T-helper 2 cell (primary cell): ENCODE data around the gene KCNIP2.
"Not testable (repeated sequence)": the region's sequence is repeated elsewhere in the genome, so short reads cannot be mapped to it uniquely, and the experiment has no call there.

Source experiments
- DNase-seq, 5 experiments: peaks; one replicate each; pipeline versions ENCODE4 v3.0.0 to v3.0.0-alpha.2; 2012 to 2022

Gene KCNIP2

GRCh38 chr10:101827919-101828600 is 15.5 kb downstream of the KCNIP2 start:
- no peak for DNase-seq

GRCh38 chr10:101826852-101827434 is 16.7 kb downstream of the KCNIP2 start:
- DNase-seq: no peak

GRCh38 chr10:101824736-101825135 is 18.9 kb downstream of the KCNIP2 start:
- DNase-seq: no peak

- DNase-seq: peak in 1 of 5 experiments; percentile 81
These were observed 24.5 kb downstream of the KCNIP2 start for GRCh38 chr10:101818872-101819633.

- DNase-seq: peak; percentile 95 to 100 (median 98)
These were observed 25.3 kb downstream of the KCNIP2 start, which contains the start of gene OGA for GRCh38 chr10:101818119-101818871. OGA (minus strand) TSS chr10:101818444; CDS start chr10:101818022, 422 bp downstream.

GRCh38 chr10:101817337-101818118 is 26.1 kb downstream of the KCNIP2 start:
- DNase-seq: peak in 2 of 5 experiments; percentile 31 to 53

GRCh38 chr10:101816913-101817336 is 26.7 kb downstream of the KCNIP2 start:
- no peak for DNase-seq

- no peak for DNase-seq
These were observed 27.2 kb downstream of the KCNIP2 start for GRCh38 chr10:101816376-101816775.

GRCh38 chr10:101814466-101815071 is 29.0 kb downstream of the KCNIP2 start:
- DNase-seq: peak in 1 of 5 experiments; percentile 70

GRCh38 chr10:101812606-101813005 is 31.0 kb downstream of the KCNIP2 start:
- DNase-seq: no peak

- DNase-seq: no peak
These were observed 36.4 kb downstream of the KCNIP2 start for GRCh38 chr10:101807158-101807557.

GRCh38 chr10:101803511-101803910 is 40.1 kb downstream of the KCNIP2 start:
- no peak for DNase-seq

- DNase-seq: no peak
These were observed 46.1 kb downstream of the KCNIP2 start for GRCh38 chr10:101797403-101798059.

GRCh38 chr10:101793526-101793925 is 50.1 kb downstream of the KCNIP2 start:
- no peak for DNase-seq

GRCh38 chr10:101789686-101790085 is 53.9 kb downstream of the KCNIP2 start:
- no peak for DNase-seq

GRCh38 chr10:101789231-101789630 is 54.4 kb downstream of the KCNIP2 start:
- DNase-seq: not testable (repeated sequence)

GRCh38 chr10:101785801-101786200 is 57.8 kb downstream of the KCNIP2 start:
- DNase-seq: no peak

- DNase-seq: no peak
These were observed 59.0 kb downstream of the KCNIP2 start for GRCh38 chr10:101784558-101784957.

GRCh38 chr10:101783736-101784118 is 59.9 kb downstream of the KCNIP2 start:
- DNase-seq: no peak

GRCh38 chr10:101782811-101783735 is 60.5 kb downstream of the KCNIP2 start, which contains the start of gene NPM3:
NPM3 (minus strand) TSS chr10:101783446; CDS start chr10:101783390, 56 bp downstream.
- DNase-seq: peak; percentile 55 to 87 (median 77)
